ENCODE data around the gene NME7.

NME7 gene

GRCh38 chr1:169141356-169141755 lies 226.2 kb downstream of the NME7 start:
- DNase-seq: no peak
- Histone ChIP-seq H3K36me3 (replicated peaks) (no peaks in the 10 kb centered on the region), H3K27me3 (replicated peaks) (no peaks in the 10 kb centered on the region), H3K4me3 (ENCODE audit: low read depth, low read length) (no peak overlapping the region), H3K27ac (no peak overlapping the region)
- no peak for TF ChIP-seq CTCF (IDR thresholded peaks at IDR 0.05; ENCODE audit: low read depth, low read length, missing control alignments)
- in situ Hi-C loops (cut with HindIII; ENCODE audit: low pct_ligation_motif_present, low sequenced_read_pairs): loop anchor here (25.0 kb wide), 1 partner anchor 504 kb away; no protein-coding TSS in a partner anchor

- TF ChIP-seq CTCF (IDR thresholded peaks at IDR 0.05; ENCODE audit: low read depth, low read length, missing control alignments): no peak
- H3K36me3 ChIP-seq (replicated peaks): no peaks in the 10 kb centered on the region
- no peak overlapping the region for H3K4me3 ChIP-seq (ENCODE audit: low read depth, low read length)
- in situ Hi-C loops (cut with HindIII; ENCODE audit: low pct_ligation_motif_present, low sequenced_read_pairs): loop anchor here (25.0 kb wide), 1 partner anchor 502 kb away; no protein-coding TSS in a partner anchor
- no peak for DNase-seq
- no peaks in the 10 kb centered on the region for H3K27me3 ChIP-seq (replicated peaks)
- no peak overlapping the region for H3K27ac ChIP-seq
Observed at GRCh38 chr1:169138866-169139670, 228.5 kb downstream of the NME7 start.

GRCh38 chr1:169137357-169137756 lies 230.2 kb downstream of the NME7 start:
- no peak overlapping the region for H3K27ac ChIP-seq
- H3K4me3 ChIP-seq (ENCODE audit: low read depth, low read length): no peak overlapping the region
- no peaks in the 10 kb centered on the region for H3K36me3 ChIP-seq (replicated peaks)
- DNase-seq: no peak
- no peak for TF ChIP-seq CTCF (IDR thresholded peaks at IDR 0.05; ENCODE audit: low read depth, low read length, missing control alignments)
- H3K27me3 ChIP-seq (replicated peaks): no peaks in the 10 kb centered on the region
- in situ Hi-C loops (cut with HindIII; ENCODE audit: low pct_ligation_motif_present, low sequenced_read_pairs): loop anchor here (25.0 kb wide), 1 partner anchor 500 kb away; no protein-coding TSS in a partner anchor

GRCh38 chr1:169133801-169134502 lies 233.6 kb downstream of the NME7 start:
- H3K27ac ChIP-seq: no peak overlapping the region
- DNase-seq: no peak
- in situ Hi-C loops (cut with HindIII; ENCODE audit: low pct_ligation_motif_present, low sequenced_read_pairs): loop anchor here (25.0 kb wide), 1 partner anchor 497 kb away; no protein-coding TSS in a partner anchor

GRCh38 chr1:169133228-169133576 lies 234.4 kb downstream of the NME7 start:
- no peaks in the 10 kb centered on the region for H3K27me3 ChIP-seq (replicated peaks)
- no peak overlapping the region for H3K4me3 ChIP-seq (ENCODE audit: low read depth, low read length)
- in situ Hi-C loops (cut with HindIII; ENCODE audit: low pct_ligation_motif_present, low sequenced_read_pairs): loop anchor here (25.0 kb wide), 1 partner anchor 496 kb away; no protein-coding TSS in a partner anchor
- peaks cover 2% of the 10 kb centered on the region for H3K36me3 ChIP-seq (replicated peaks)
- no peak for DNase-seq
- TF ChIP-seq CTCF (IDR thresholded peaks at IDR 0.05; ENCODE audit: low read depth, low read length, missing control alignments): no peak
- no peak overlapping the region for H3K27ac ChIP-seq

More at GRCh38 chr1:169133801-169134502, 233.6 kb downstream of the NME7 start:
- H3K27me3 ChIP-seq (replicated peaks): no peaks in the 10 kb centered on the region
- peak; percentile 31 for TF ChIP-seq CTCF (IDR thresholded peaks at IDR 0.05; ENCODE audit: low read depth, low read length, missing control alignments)
- peaks cover 2% of the 10 kb centered on the region for H3K36me3 ChIP-seq (replicated peaks)
- no peak overlapping the region for H3K4me3 ChIP-seq (ENCODE audit: low read depth, low read length)

Data from brain microvascular endothelial cell (primary cell).